ENCODE results near the gene TEKT4. TPM values are rescaled to one million over a fixed set of nuclear protein-coding genes. Genes with fewer than 3 reads are reported as not detected.

The TEKT4 gene
- total and polyA plus RNA-seq, 3 experiments from 2014 or later: not detected

DNA sequence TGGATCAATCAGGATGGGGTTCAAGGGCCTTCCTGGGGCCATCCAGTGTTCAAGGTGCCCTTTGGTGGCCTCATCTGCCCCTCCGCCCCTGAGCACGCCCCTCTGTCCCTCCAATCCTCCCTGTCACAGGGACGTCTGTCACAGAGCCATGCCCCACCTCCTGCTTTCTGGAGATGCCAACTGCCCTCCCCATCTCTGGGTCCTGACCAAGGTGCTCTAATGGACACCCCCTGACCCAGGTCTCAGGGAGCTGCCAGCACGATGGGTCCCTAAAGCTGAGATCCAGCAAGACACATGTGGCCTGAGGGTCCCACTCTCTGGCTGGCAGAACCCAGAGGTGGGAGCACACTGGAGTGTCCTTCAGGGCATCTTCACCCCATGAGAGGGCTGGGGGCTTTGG lies 2.1 kb upstream of the TEKT4 start:
- no peaks in the 10 kb centered on the region for H3K9me3 ChIP-seq (ENCODE audit: low read length)
- H3K4me3 ChIP-seq (ENCODE audit: low read length): no peak overlapping the region
- H3K27me3 ChIP-seq (ENCODE audit: insufficient read depth, low read length, poor library complexity, severe bottlenecking): no peaks in the 10 kb centered on the region
- DNase-seq: no peak
- ChIA-PET CTCF (no interaction called here), POLR2A (no interaction called here)
- H3K27ac ChIP-seq (ENCODE audit: low read depth, low read length): no peak overlapping the region
- Mint-ChIP-seq H3K4me1 (peaks cover 0 to 3% (median 3%) of the 10 kb centered on the region in 3 donors), H3K4me3 (no peak overlapping the region), H3K27me3 (peaks cover 12 to 14% of the 10 kb centered on the region in 2 donors), H3K9me3 (peaks cover 0 to 2% (median 0%) of the 10 kb centered on the region in 5 donors), H3K27ac (no peak overlapping the region), H3K36me3 (no peaks in the 10 kb centered on the region)
- no peaks in the 10 kb centered on the region for H3K4me1 ChIP-seq (ENCODE audit: insufficient read depth, low read length)
- H3K36me3 ChIP-seq (ENCODE audit: insufficient read depth, low read length): no peaks in the 10 kb centered on the region

DNA sequence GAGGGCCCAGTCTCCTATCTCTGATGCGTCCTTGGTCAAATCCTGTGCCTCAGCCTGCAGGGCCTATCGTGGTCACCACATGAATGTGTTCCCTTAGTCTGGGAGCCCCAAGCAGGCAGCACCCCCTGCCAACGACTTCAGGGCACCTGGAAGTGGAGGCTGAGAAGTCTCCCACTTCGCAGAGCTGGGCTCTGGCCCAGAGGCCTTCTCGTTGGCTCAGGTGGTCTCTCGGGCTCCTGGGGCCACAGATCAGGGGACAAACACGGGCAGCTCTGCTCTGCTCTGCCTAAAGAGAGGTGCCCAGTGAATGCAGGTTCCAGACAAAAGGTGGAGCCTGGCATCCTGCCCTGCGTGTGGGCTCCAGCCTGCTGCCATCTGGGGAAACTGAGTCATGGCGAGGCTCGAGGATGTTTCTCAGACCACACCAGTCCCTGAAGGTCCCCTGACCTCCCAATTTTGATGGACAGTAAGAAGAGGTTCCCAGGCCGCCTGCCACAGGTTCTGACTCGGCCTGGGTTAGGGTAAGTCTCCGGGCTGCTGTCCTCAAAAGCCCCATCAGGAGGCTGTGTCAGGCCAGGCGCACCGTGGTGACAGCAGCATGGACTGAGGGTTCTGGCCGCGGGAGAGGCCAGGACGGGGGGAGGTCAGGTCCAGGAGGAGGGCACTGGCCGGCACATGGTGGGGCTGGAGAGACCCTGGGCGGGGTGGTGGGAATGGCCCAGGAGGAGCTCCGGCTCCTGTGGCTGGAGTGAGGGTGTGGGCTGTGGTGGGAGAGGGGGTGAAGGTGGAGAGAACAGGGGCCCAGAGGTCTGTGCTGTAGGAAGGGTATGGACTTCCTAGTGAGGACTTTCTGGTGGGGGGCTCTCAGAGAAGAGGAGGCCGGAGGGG lies 1.4 kb upstream of the TEKT4 start:
- no peak for DNase-seq
- POLR2A ChIA-PET: no interaction called here
- Mint-ChIP-seq H3K27ac (no peak overlapping the region), H3K36me3 (no peaks in the 10 kb centered on the region), H3K4me1 (peaks cover 0 to 3% (median 3%) of the 10 kb centered on the region in 3 donors), H3K4me3 (no peak overlapping the region), H3K27me3 (peaks cover 12 to 14% of the 10 kb centered on the region in 2 donors), H3K9me3 (peaks cover 0 to 2% (median 0%) of the 10 kb centered on the region in 5 donors)
- Histone ChIP-seq H3K4me3 (ENCODE audit: low read length) (no peak overlapping the region), H3K36me3 (ENCODE audit: insufficient read depth, low read length) (no peaks in the 10 kb centered on the region), H3K27ac (ENCODE audit: low read depth, low read length) (no peak overlapping the region), H3K4me1 (ENCODE audit: insufficient read depth, low read length) (no peaks in the 10 kb centered on the region), H3K9me3 (ENCODE audit: low read length) (no peaks in the 10 kb centered on the region), H3K27me3 (ENCODE audit: insufficient read depth, low read length, poor library complexity, severe bottlenecking) (no peaks in the 10 kb centered on the region)
- CTCF ChIA-PET: no interaction called here

DNA sequence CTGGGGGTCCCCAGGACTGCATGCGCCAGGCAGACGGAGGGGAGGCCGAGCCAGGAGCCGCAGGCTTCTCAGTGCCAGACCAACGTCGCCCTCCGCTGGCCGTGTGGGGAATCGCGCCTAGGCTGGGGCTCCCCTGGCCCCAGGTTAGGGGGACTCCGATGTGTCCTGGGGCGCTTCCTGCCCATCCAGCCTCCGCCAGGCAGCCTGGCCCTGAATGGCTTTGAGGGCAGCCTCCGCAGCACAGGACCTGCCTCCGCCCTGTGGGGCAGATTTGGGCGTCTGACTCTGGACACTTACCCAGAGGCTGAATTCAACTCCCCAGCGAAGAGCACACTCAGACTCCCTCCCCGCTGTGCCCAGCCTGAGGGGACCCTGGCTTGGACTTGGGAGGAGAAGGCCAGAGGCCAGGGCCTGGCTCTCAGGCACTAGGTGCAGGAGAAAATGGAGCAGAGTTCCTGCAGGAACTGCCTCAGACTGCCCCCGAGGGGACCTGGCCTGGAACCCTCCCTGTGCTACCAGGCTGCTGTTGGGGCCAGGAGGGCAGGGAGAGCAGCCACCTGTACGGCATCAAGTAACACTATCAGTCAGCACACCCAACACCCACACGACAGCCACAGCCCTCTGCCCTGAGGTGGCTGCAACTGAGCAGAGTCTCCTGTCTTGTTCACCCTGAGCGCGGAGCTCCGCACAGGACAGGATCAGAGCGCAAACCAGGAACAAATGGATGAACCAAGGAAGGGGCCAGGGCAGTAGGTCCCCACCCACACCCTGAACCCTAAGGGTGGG lies 597 bp upstream of the TEKT4 start:
- Histone ChIP-seq H3K36me3 (ENCODE audit: insufficient read depth, low read length) (no peaks in the 10 kb centered on the region), H3K4me1 (ENCODE audit: insufficient read depth, low read length) (no peaks in the 10 kb centered on the region), H3K27ac (ENCODE audit: low read depth, low read length) (no peak overlapping the region), H3K27me3 (ENCODE audit: insufficient read depth, low read length, poor library complexity, severe bottlenecking) (no peaks in the 10 kb centered on the region), H3K9me3 (ENCODE audit: low read length) (no peaks in the 10 kb centered on the region), H3K4me3 (ENCODE audit: low read length) (no peak overlapping the region)
- ChIA-PET POLR2A (no interaction called here), CTCF (no interaction called here)
- Mint-ChIP-seq H3K9me3 (peaks cover 0 to 2% (median 0%) of the 10 kb centered on the region in 5 donors), H3K4me3 (peak overlapping the region in 1 of 7 donors; percentile 9), H3K4me1 (peaks cover 0 to 3% (median 3%) of the 10 kb centered on the region in 3 donors), H3K27me3 (peaks cover 11 to 12% of the 10 kb centered on the region in 2 donors), H3K36me3 (no peaks in the 10 kb centered on the region), H3K27ac (no peak overlapping the region)
- DNase-seq: no peak

DNA sequence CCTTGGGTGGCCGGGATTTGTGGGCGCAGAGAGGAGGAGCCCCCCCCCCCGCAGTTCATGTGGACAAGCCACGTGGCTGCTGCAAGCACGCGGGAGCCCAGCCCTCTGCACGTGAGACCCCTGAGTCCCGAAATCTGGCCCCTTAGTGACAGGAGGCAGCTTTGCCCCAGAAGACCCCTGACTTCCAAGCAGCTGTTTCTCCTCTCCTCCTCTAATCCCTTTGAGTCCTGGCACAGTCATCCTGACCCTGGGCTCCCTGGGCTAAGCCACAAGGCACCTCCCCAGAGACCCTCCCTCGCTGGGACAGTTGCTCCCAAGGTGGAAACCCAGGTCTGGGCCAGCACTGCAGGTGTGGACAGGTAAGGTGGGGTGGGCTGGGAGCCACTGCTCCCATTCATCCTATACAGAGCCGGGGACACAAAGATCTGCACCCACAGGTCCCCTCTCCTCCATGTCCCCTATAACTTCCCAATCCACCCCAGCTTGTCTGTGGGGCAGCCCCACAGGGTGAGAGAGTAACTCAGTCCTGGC lies 923 bp downstream of the TEKT4 start:
- no peak overlapping the region for H3K27ac ChIP-seq (ENCODE audit: low read depth, low read length)
- ChIA-PET CTCF (no interaction called here), POLR2A (no interaction called here)
- Mint-ChIP-seq H3K27ac (no peak overlapping the region), H3K9me3 (peaks cover 0 to 2% (median 0%) of the 10 kb centered on the region in 5 donors), H3K27me3 (peaks cover 6 to 11% of the 10 kb centered on the region in 2 donors), H3K36me3 (no peaks in the 10 kb centered on the region), H3K4me3 (no peak overlapping the region), H3K4me1 (peaks cover 0 to 3% (median 3%) of the 10 kb centered on the region in 3 donors)
- H3K4me1 ChIP-seq (ENCODE audit: insufficient read depth, low read length): no peaks in the 10 kb centered on the region
- H3K9me3 ChIP-seq (ENCODE audit: low read length): no peaks in the 10 kb centered on the region
- H3K27me3 ChIP-seq (ENCODE audit: insufficient read depth, low read length, poor library complexity, severe bottlenecking): no peaks in the 10 kb centered on the region
- H3K4me3 ChIP-seq (ENCODE audit: low read length): no peak overlapping the region
- H3K36me3 ChIP-seq (ENCODE audit: insufficient read depth, low read length): no peaks in the 10 kb centered on the region
- DNase-seq: no peak

DNA sequence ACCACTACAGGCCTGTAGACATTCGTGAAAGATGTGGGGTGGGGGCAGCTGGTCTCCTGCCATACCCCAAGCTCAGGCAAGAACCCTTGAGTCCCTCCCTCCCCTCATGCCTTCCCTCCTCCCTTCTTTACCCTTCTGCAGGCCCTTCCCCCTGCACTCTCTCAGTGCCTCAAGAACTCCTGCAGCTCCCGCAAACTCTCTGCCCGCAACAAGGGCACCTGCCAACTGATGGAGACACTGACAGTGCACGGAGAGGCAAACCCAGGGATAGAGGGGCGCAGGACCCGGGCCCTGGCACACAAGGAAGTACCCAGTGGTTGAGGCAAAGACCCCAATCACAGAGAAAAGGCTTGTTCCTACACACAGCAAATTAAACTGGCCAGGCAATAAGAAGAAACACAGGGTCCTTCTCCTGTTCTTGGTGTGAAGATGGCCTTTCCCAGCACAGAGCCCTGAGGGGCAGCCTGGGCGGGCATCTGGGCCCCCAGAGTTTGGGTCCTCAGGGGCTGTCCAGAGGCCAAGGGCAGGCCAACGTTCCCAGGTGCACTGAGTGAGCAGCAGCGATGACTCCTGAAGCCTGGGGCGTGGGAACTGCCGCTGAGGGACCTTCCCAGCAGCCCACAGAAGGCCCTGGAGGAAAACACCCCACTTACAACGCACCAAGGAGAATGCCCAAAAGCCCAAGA lies 1.6 kb downstream of the TEKT4 start:
- no peaks in the 10 kb centered on the region for H3K9me3 ChIP-seq (ENCODE audit: low read length)
- no peak overlapping the region for H3K4me3 ChIP-seq (ENCODE audit: low read length)
- H3K27me3 ChIP-seq (ENCODE audit: insufficient read depth, low read length, poor library complexity, severe bottlenecking): no peaks in the 10 kb centered on the region
- no peaks in the 10 kb centered on the region for H3K4me1 ChIP-seq (ENCODE audit: insufficient read depth, low read length)
- ChIA-PET POLR2A (no interaction called here), CTCF (interaction anchor here (1.3 kb wide), 1 partner anchor 8 kb away, joined by 3 read pairs; no protein-coding TSS in a partner anchor)
- H3K36me3 ChIP-seq (ENCODE audit: insufficient read depth, low read length): no peaks in the 10 kb centered on the region
- H3K9me3 Mint-ChIP-seq: peaks cover 0 to 2% (median 0%) of the 10 kb centered on the region in 5 donors
- no peaks in the 10 kb centered on the region for H3K36me3 Mint-ChIP-seq
- DNase-seq: no peak
- H3K27me3 Mint-ChIP-seq: peaks cover 6 to 8% of the 10 kb centered on the region in 2 donors
- H3K4me1 Mint-ChIP-seq: peaks cover 0 to 3% (median 3%) of the 10 kb centered on the region in 3 donors
- no peak overlapping the region for H3K27ac Mint-ChIP-seq
- H3K27ac ChIP-seq (ENCODE audit: low read depth, low read length): no peak overlapping the region
- no peak overlapping the region for H3K4me3 Mint-ChIP-seq

DNA sequence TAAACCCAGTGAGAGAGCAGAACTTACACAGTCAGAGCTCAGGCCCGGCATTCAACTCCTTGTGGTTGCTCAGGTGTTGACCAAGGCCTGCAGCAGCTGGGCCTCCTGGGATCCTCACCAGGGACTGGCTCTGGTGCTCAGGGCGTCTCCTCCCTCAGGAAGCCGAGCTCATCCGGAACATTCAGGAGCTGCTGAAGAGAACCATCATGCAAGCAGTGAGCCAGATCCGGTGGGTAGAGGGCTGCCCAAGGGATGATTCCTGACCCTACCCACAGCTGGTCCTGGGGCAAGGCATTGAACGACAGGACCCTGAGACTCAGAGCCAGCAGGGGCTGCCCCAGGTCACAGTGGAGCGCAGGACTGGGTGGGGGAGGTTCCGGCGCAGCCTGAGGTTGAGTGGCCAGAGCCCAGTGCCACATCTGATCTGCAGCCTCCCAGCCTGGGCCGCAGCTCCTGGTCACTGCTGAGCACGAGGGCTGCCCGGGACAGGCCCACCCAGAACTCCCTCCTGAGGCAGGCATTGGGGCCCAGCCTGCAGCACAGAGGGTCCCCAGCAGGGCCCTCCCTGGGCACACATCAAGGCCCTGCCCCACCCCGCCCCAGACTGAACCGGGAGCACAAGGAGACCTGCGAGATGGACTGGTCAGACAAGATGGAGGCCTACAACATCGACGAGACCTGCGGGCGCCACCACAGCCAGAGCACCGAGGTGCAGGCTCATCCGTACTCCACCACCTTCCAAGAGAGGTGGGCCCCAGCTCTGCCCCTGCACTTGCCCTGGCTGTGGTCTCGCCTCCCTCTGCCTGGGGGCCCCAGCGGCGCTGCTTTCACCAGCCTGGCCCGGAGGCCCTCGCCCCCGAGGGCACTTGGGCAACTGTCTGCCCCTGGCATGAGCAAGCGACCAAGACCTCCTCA lies 2.4 kb downstream of the TEKT4 start:
- Mint-ChIP-seq H3K27ac (no peak overlapping the region), H3K4me1 (peaks cover 0 to 3% (median 0%) of the 10 kb centered on the region in 3 donors), H3K4me3 (no peak overlapping the region), H3K9me3 (peaks cover 0 to 2% (median 0%) of the 10 kb centered on the region in 5 donors), H3K36me3 (no peaks in the 10 kb centered on the region), H3K27me3 (peaks cover 6 to 8% of the 10 kb centered on the region in 2 donors)
- CTCF ChIA-PET: interaction anchor here (1.3 kb wide), 1 partner anchor 8 kb away, joined by 3 read pairs; no protein-coding TSS in a partner anchor
- POLR2A ChIA-PET: no interaction called here
- no peak overlapping the region for H3K27ac ChIP-seq (ENCODE audit: low read depth, low read length)
- no peaks in the 10 kb centered on the region for H3K4me1 ChIP-seq (ENCODE audit: insufficient read depth, low read length)
- no peaks in the 10 kb centered on the region for H3K27me3 ChIP-seq (ENCODE audit: insufficient read depth, low read length, poor library complexity, severe bottlenecking)
- no peaks in the 10 kb centered on the region for H3K36me3 ChIP-seq (ENCODE audit: insufficient read depth, low read length)
- no peak overlapping the region for H3K4me3 ChIP-seq (ENCODE audit: low read length)
- no peak for DNase-seq
- no peaks in the 10 kb centered on the region for H3K9me3 ChIP-seq (ENCODE audit: low read length)
